ENCODE data around the gene KIFC3. TPM values are rescaled to one million over a fixed set of nuclear protein-coding genes. Genes with fewer than 3 reads are reported as not detected.

Gene KIFC3
- total and polyA plus RNA-seq, 2 of the 13 experiments (the other 11 are each of a cell fraction or from before 2014, with no cell fraction given): 42.1 to 45.3 TPM

- TF ChIP-seq MLLT10 (CRISPR knock-in tag; IDR thresholded peaks at IDR 0.05) (no peak), NR2F6 (IDR thresholded peaks at IDR 0.05) (0 out of 2 replicates have a peak, but pooled peaks have one; percentile 22), NR2F6 (CRISPR knock-in tag; IDR thresholded peaks at IDR 0.05) (peak; percentile 87), SOX6 (IDR thresholded peaks at IDR 0.05) (no peak), SOX6 (CRISPR knock-in tag; IDR thresholded peaks at IDR 0.05) (peak; percentile 87), CEBPG (CRISPR knock-in tag; IDR thresholded peaks at IDR 0.05) (0 out of 2 replicates have a peak, but pooled peaks have one; percentile 28), ZNF547 (CRISPR knock-in tag; IDR thresholded peaks at IDR 0.05) (peak; percentile 87; the same call in 1 of the 2 replicates), MLXIP (CRISPR knock-in tag; IDR thresholded peaks at IDR 0.05; ENCODE audit: borderline replicate concordance) (no peak), CENPX (CRISPR knock-in tag; IDR thresholded peaks at IDR 0.05) (no peak), SMARCC2 (IDR thresholded peaks at IDR 0.05) (no peak), ZNF672 (CRISPR knock-in tag; IDR thresholded peaks at IDR 0.05) (no peak), JARID2 (CRISPR knock-in tag; IDR thresholded peaks at IDR 0.05; ENCODE audit: insufficient replicate concordance) (no peak), CREB3 (CRISPR knock-in tag; IDR thresholded peaks at IDR 0.05) (no peak), FOXC1 (CRISPR knock-in tag; IDR thresholded peaks at IDR 0.05; ENCODE audit: borderline replicate concordance) (peak; percentile 43), ZNF589 (CRISPR knock-in tag; conservative IDR thresholded peaks at IDR 0.05) (no peak), PRDM10 (CRISPR knock-in tag; IDR thresholded peaks at IDR 0.05; ENCODE audit: low read depth) (peak; percentile 61; the same call in 1 of the 2 replicates), TFDP1 (CRISPR knock-in tag; IDR thresholded peaks at IDR 0.05; ENCODE audit: borderline replicate concordance) (peak; percentile 72; the same call in 1 of the 2 replicates), RFX1 (IDR thresholded peaks at IDR 0.05) (no peak), ZNF383 (CRISPR knock-in tag; IDR thresholded peaks at IDR 0.05; ENCODE audit: borderline replicate concordance) (no peak), ATRX (CRISPR knock-in tag; IDR thresholded peaks at IDR 0.05; ENCODE audit: borderline replicate concordance) (no peak), ZNF451 (CRISPR knock-in tag; IDR thresholded peaks at IDR 0.05) (0 out of 2 replicates have a peak, but pooled peaks have one; percentile 23), NR3C1 (CRISPR knock-in tag; IDR thresholded peaks at IDR 0.05) (no peak)
Measured at GRCh38 chr16:57810197-57811031, 8.1 kb upstream of the KIFC3 start (continued).

Data from HepG2 (cell line).